ENCODE measurements around the gene EPX.

EPX gene

DNA sequence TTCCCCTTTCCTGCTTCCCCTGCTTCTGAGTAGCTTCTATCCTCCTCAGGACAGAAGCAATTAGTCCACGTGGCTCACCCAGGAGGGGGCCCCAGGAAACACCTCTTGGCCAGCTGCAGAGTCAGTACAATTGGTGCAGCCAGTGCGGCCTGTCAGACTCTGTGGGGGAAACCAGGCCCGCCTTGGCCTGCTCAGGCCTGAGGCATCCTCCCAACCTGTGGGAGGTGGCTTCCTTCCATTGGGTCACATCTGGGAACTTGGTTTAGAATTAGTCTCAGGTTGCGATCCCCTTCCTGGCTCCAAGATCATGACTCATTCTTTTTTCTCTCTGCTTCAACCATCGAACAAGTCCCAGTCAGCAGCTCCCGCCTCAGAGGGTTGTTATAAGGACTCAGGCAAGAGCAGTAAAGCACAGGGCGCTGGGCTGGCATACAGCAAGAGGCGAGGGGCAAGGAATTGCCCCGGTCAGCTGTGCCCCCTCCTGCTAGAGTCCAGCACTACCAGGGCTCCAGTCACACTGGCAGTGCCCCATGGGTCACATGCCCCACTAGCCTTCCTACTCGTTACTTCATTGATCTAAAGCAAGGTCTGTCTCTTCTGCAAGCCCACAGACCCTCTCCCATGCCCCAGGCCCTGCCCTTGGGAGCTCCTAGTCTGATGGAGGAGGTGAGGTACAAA lies 8.1 kb upstream of the EPX start:
- TF ChIP-seq, protein P1, sequence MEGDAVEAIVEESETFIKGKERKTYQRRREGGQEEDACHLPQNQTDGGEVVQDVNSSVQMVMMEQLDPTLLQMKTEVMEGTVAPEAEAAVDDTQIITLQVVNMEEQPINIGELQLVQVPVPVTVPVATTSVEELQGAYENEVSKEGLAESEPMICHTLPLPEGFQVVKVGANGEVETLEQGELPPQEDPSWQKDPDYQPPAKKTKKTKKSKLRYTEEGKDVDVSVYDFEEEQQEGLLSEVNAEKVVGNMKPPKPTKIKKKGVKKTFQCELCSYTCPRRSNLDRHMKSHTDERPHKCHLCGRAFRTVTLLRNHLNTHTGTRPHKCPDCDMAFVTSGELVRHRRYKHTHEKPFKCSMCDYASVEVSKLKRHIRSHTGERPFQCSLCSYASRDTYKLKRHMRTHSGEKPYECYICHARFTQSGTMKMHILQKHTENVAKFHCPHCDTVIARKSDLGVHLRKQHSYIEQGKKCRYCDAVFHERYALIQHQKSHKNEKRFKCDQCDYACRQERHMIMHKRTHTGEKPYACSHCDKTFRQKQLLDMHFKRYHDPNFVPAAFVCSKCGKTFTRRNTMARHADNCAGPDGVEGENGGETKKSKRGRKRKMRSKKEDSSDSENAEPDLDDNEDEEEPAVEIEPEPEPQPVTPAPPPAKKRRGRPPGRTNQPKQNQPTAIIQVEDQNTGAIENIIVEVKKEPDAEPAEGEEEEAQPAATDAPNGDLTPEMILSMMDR (IDR thresholded peaks at IDR 0.05; ENCODE audit: low read depth, low read length, missing control alignments): no peak
- DNase-seq (ENCODE audit: extremely low read depth, low read depth): peak; percentile 85
- no peak overlapping the region for H3K4me3 ChIP-seq (replicated peaks; ENCODE audit: low read depth, low read length)

DNA sequence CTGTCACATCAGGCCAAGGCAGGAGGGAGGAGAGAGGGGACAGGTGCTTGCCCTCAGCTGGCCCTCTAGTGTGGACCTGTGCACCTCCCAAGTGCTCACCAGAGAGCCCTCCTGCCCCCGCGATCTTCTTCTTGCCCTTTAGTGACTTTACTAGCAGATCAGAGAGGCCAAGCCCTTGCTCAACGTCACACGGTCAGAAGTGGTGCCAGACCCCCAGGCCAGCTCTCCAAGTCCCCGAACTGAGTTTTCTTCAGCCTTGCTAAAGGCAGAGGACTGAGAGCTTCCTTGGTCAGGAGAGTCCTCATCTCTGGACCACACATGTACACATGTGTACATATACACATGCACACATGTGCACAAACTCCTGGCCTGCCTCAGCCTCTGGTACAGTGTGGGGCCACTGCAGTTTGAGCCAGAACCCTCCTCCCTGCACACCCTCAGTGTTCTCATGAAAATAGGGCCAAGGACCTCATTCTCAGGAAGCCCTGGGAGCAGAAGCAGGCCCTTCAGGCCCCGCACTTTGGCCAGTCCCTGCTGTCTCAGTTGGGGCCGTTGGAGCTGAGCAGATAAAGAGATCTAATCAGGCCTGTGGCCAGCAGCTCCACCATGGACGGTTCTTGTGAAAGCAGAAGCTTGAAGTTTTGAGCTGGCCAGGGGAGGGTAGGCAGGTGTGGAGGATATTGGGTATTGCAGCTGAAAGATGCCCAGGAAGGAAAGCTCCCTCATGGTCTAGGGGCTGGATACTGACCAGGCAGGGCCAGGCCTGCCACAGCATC lies 7.4 kb upstream of the EPX start:
- no peak for DNase-seq (ENCODE audit: extremely low read depth, low read depth)
- TF ChIP-seq, protein P1 (IDR thresholded peaks at IDR 0.05; ENCODE audit: low read depth, low read length, missing control alignments): no peak
- no peak overlapping the region for H3K4me3 ChIP-seq (replicated peaks; ENCODE audit: low read depth, low read length)

DNA sequence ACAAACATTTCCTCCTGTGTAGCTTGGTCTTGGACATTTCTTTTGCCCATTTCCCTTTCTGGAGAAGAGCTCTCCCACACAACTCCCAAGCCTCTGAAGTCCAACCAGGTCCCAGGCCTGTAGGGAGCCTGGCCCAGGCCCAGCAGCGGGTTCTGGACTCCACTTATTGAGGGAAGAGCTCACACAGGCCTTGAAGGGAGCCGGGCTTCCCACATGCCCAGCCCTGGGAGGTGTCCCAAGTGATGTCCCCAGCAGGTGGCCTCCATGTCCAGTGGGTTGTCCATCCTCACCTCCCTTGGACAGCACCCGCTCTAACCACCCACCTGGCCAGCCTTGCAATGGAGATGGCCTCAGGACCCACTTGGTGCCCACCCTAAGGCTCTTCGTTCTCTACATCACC lies 5.9 kb upstream of the EPX start:
- DNase-seq (ENCODE audit: extremely low read depth, low read depth): no peak
- H3K4me3 ChIP-seq (replicated peaks; ENCODE audit: low read depth, low read length): no peak overlapping the region
- TF ChIP-seq, protein P1 (IDR thresholded peaks at IDR 0.05; ENCODE audit: low read depth, low read length, missing control alignments): no peak

DNA sequence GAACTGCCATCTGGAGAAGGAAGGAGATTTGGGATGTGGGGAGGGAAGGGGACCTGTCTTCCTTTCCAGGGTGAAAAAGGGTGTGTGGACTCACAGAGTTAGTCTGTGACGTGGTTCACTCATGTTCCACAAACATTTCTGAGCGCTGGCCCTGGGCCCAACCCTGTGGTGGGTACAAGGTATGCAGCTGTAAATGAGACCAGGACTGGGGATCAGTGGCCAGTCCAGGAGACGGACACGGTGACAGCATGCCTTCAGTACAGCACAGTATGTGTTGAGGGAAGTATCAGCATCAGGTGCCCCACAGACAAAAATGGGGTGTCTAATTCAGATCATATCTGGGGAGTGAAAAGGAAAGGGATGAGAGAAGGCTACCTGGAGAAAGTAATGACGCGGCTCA lies 5.5 kb upstream of the EPX start:
- no peak overlapping the region for H3K4me3 ChIP-seq (replicated peaks; ENCODE audit: low read depth, low read length)
- TF ChIP-seq, protein P1 (IDR thresholded peaks at IDR 0.05; ENCODE audit: low read depth, low read length, missing control alignments): no peak
- DNase-seq (ENCODE audit: extremely low read depth, low read depth): no peak

DNA sequence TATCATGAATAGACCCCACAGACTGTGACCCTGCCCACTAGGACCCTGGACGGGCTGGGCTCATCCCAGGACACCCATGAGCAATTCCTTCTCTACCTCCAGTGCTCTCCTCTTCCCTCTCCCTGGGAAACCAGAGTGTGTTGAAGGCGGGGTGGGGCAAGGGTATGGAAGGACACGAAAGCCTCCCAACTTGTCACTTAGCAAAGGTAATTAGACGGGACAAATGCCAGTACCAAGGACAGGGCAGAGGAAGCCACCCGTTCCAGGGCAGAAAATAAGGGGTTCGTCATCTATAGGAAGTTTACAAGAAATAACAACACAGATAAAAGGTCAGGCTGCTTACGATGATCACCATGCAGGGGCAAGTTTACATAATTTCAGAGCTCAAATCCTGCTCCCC lies 4.9 kb upstream of the EPX start:
- H3K4me3 ChIP-seq (replicated peaks; ENCODE audit: low read depth, low read length): no peak overlapping the region
- TF ChIP-seq, protein P1 (IDR thresholded peaks at IDR 0.05; ENCODE audit: low read depth, low read length, missing control alignments): no peak
- DNase-seq (ENCODE audit: extremely low read depth, low read depth): no peak

DNA sequence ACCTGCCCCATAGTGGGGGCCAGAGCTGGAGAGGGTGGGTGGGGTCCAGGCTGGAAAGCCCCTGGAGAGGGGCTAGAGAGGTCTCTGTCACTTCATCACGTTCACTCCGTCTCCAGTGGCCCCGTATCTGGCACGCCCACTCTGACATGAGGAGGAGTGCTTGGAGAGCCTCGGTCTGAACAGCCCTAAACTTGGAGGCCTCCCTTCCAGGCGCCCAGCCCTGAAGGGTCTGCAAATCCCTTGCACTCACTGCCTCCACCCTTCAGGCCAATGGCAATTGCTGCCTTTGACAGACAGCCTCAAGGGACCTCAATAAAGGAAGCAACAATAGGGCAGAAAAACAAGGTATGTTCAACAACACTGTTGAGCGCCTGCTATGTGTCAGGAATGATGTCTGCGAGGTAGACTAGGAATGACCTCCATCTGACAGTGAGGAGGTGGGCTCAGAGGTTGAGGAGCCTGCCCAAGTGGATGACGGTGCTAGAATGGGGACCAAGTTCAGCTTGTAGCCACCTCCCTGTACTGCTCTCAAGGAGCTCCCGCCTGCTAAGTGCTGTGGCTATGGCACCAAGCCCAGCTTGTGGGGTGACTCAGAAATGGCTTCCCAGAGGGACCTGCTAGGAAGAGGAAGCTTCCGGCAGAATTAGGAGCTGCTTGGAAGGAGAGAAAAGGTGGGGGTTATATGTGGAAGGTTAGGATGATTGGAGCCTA lies 2.9 kb upstream of the EPX start:
- TF ChIP-seq, protein P1 (IDR thresholded peaks at IDR 0.05; ENCODE audit: low read depth, low read length, missing control alignments): no peak
- no peak overlapping the region for H3K4me3 ChIP-seq (replicated peaks; ENCODE audit: low read depth, low read length)
- DNase-seq (ENCODE audit: extremely low read depth, low read depth): peak; percentile 75

Measured in HFF-Myc (cell line).